ENCODE data around the gene OIT3.

GRCh38 chr10:72862957-72863356 is 30.6 kb upstream of the OIT3 start:
- TF ChIP-seq CTCF (conservative IDR thresholded peaks at IDR 0.05; ENCODE audit: low read depth, low read length) (no peak), USF2 (IDR thresholded peaks at IDR 0.05; ENCODE audit: low read depth, low read length) (no peak)
